ENCODE results near the gene TMEM131.
A peak's percentile ranks its signal among the peaks of the same experiment; 100 is the strongest.
"Not testable (repeated sequence)": the region's sequence is repeated elsewhere in the genome, so short reads cannot be mapped to it uniquely, and the experiment has no call there.

TMEM131 gene

GRCh38 chr2:98022067-98022466, 26.3 kb upstream of the TMEM131 start:
- not testable (repeated sequence) for DNase-seq (ENCODE audit: low read depth in 2 of 2)

- no peak for DNase-seq (ENCODE audit: low read depth in 2 of 2)
Observed at GRCh38 chr2:98020992-98021713, 25.4 kb upstream of the TMEM131 start.

- no peak for DNase-seq (ENCODE audit: low read depth in 2 of 2)
Observed at GRCh38 chr2:98020516-98020915, 24.8 kb upstream of the TMEM131 start.

GRCh38 chr2:98016908-98017670, 21.3 kb upstream of the TMEM131 start:
- DNase-seq (ENCODE audit: low read depth in 2 of 2): no peak

- DNase-seq (ENCODE audit: low read depth in 2 of 2): no peak
Observed at GRCh38 chr2:98015671-98016070, 19.9 kb upstream of the TMEM131 start.

- DNase-seq (ENCODE audit: low read depth in 2 of 2): no peak
Observed at GRCh38 chr2:98014379-98014778, 18.6 kb upstream of the TMEM131 start.

- DNase-seq (ENCODE audit: low read depth in 2 of 2): no peak
Observed at GRCh38 chr2:98013407-98014042, 17.8 kb upstream of the TMEM131 start.

- peak; percentile 11 to 12 for DNase-seq (ENCODE audit: low read depth in 2 of 2)
Observed at GRCh38 chr2:98012561-98012991, 16.8 kb upstream of the TMEM131 start.

- DNase-seq (ENCODE audit: low read depth in 2 of 2): no peak
Observed at GRCh38 chr2:98009887-98010760, 14.4 kb upstream of the TMEM131 start.

- DNase-seq (ENCODE audit: low read depth in 2 of 2): no peak
Observed at GRCh38 chr2:98008415-98008814, 12.7 kb upstream of the TMEM131 start.

- no peak for DNase-seq (ENCODE audit: low read depth in 2 of 2)
Observed at GRCh38 chr2:98006378-98006777, 10.6 kb upstream of the TMEM131 start.

- DNase-seq (ENCODE audit: low read depth in 2 of 2): no peak
Observed at GRCh38 chr2:98004613-98005012, 8.9 kb upstream of the TMEM131 start.

GRCh38 chr2:98004047-98004446, 8.3 kb upstream of the TMEM131 start:
- no peak for DNase-seq (ENCODE audit: low read depth in 2 of 2)

- DNase-seq (ENCODE audit: low read depth in 2 of 2): no peak
Observed at GRCh38 chr2:97999536-97999935, 3.8 kb upstream of the TMEM131 start.

GRCh38 chr2:97998431-97999005, 2.8 kb upstream of the TMEM131 start:
- DNase-seq (ENCODE audit: low read depth in 2 of 2): no peak

GRCh38 chr2:97997784-97998392, 2.1 kb upstream of the TMEM131 start:
- DNase-seq (ENCODE audit: low read depth in 2 of 2): no peak

- DNase-seq (ENCODE audit: low read depth in 2 of 2): no peak
Observed at GRCh38 chr2:97996679-97997078, 931 bp upstream of the TMEM131 start.

- peak; percentile 4 to 22 for DNase-seq (ENCODE audit: low read depth in 2 of 2)
Observed at GRCh38 chr2:97995026-97995733, 568 bp downstream of the TMEM131 start.

- DNase-seq (ENCODE audit: low read depth in 2 of 2): no peak
Observed at GRCh38 chr2:97994476-97994875, 1.3 kb downstream of the TMEM131 start.

GRCh38 chr2:97993926-97994325, 1.8 kb downstream of the TMEM131 start:
- no peak for DNase-seq (ENCODE audit: low read depth in 2 of 2)

Data from activated CD4-positive, alpha-beta T cell treated with anti-CD3 and anti-CD28 coated beads for 24 hours (primary cell).